ENCODE results near the gene RND1. TPM values are rescaled to one million over a fixed set of nuclear protein-coding genes. Genes with fewer than 3 reads are reported as not detected.

The RND1 gene
- total RNA-seq, 1 donor from 2014 or later: 0.27 TPM

GRCh38 chr12:48832321-48833060 lies 33.2 kb downstream of the RND1 start:
- intact Hi-C loops (cut with micrococcal nuclease): no loop called here
- ATAC-seq (no peak), DNase-seq (no peak)

GRCh38 chr12:48831257-48831656 lies 34.4 kb downstream of the RND1 start:
- ATAC-seq: no peak
- intact Hi-C loops (cut with micrococcal nuclease): no loop called here
- no peak for DNase-seq

GRCh38 chr12:48828841-48829575 lies 36.7 kb downstream of the RND1 start:
- DNase-seq (no peak), ATAC-seq (no peak)
- intact Hi-C loops (cut with micrococcal nuclease): no loop called here

GRCh38 chr12:48828293-48828692 lies 37.4 kb downstream of the RND1 start:
- DNase-seq (no peak), ATAC-seq (no peak)
- intact Hi-C loops (cut with micrococcal nuclease): no loop called here

GRCh38 chr12:48827513-48828096 lies 38.1 kb downstream of the RND1 start:
- no peak for ATAC-seq
- no peak for DNase-seq
- intact Hi-C loops (cut with micrococcal nuclease): no loop called here

GRCh38 chr12:48827026-48827425 lies 38.6 kb downstream of the RND1 start:
- intact Hi-C loops (cut with micrococcal nuclease): no loop called here
- DNase-seq (no peak), ATAC-seq (no peak)

- intact Hi-C loops (cut with micrococcal nuclease): no loop called here
- no peak for ATAC-seq
Observed at GRCh38 chr12:48826209-48826855, 39.3 kb downstream of the RND1 start.

GRCh38 chr12:48824905-48825304 lies 40.8 kb downstream of the RND1 start:
- DNase-seq: no peak
- intact Hi-C loops (cut with micrococcal nuclease): no loop called here
- ATAC-seq: no peak

More at GRCh38 chr12:48826209-48826855, 39.3 kb downstream of the RND1 start:
- DNase-seq: no peak

- intact Hi-C loops (cut with micrococcal nuclease): no loop called here
- no peak for ATAC-seq
- no peak for DNase-seq
Observed at GRCh38 chr12:48824112-48824511, 41.6 kb downstream of the RND1 start.

- intact Hi-C loops (cut with micrococcal nuclease): no loop called here
- ATAC-seq: no peak
- DNase-seq: no peak
Observed at GRCh38 chr12:48823281-48823680, 42.4 kb downstream of the RND1 start.

- ATAC-seq (no peak), DNase-seq (no peak)
- intact Hi-C loops (cut with micrococcal nuclease): no loop called here
Observed at GRCh38 chr12:48822711-48823110, 43.0 kb downstream of the RND1 start.

- DNase-seq (no peak), ATAC-seq (no peak)
- intact Hi-C loops (cut with micrococcal nuclease): no loop called here
Observed at GRCh38 chr12:48822139-48822538, 43.5 kb downstream of the RND1 start.

- DNase-seq (no peak), ATAC-seq (no peak)
- intact Hi-C loops (cut with micrococcal nuclease): no loop called here
Observed at GRCh38 chr12:48819986-48820725, 45.5 kb downstream of the RND1 start.

- intact Hi-C loops (cut with micrococcal nuclease): no loop called here
- no peak for DNase-seq
- ATAC-seq: no peak
Observed at GRCh38 chr12:48818831-48819590, 46.7 kb downstream of the RND1 start.

- ATAC-seq: peak; percentile 31
- DNase-seq: peak; percentile 82
- intact Hi-C loops (cut with micrococcal nuclease): no loop called here
Observed at GRCh38 chr12:48817873-48818830, 47.5 kb downstream of the RND1 start, which contains the start of gene CACNB3. Gene CACNB3, plus strand, starts transcription at chr12:48818496. Its CDS starts 434 bp downstream, at chr12:48818930.

GRCh38 chr12:48816143-48816854 lies 49.4 kb downstream of the RND1 start:
- intact Hi-C loops (cut with micrococcal nuclease): no loop called here
- DNase-seq (no peak), ATAC-seq (no peak)

All from left ventricle myocardium superior (tissue), 1 donor.